ENCODE measurements around the gene STAT5B. TPM values are rescaled to one million over a fixed set of nuclear protein-coding genes. Genes with fewer than 3 reads are reported as not detected.

Gene STAT5B
- total and polyA plus RNA-seq, 11 donors, result 13.0 to 51.9 (median 31.4) TPM

- WGBS, 4 donors, result 85 to 95% (median 88%) methylated on average over 4 of the region's 4 CpGs
- TF ChIP-seq CTCF (IDR thresholded peaks at IDR 0.05), result no peak
- no peak for TF ChIP-seq POLR2A (IDR thresholded peaks at IDR 0.05)
- ATAC-seq, result no peak
- H3K36me3 ChIP-seq, result peaks cover 0 to 97% (median 69%) of the 10 kb centered on the region in 9 donors
- no peaks in the 10 kb centered on the region for H3K27me3 ChIP-seq
- peaks cover 4 to 54% (median 32%) of the 10 kb centered on the region in 12 donors for H3K4me1 ChIP-seq
- no peak overlapping the region for H3K4me3 ChIP-seq
- H3K27ac ChIP-seq, result peak overlapping the region in 1 of 12 donors; percentile 92
- DNase-seq, result no peak
- intact Hi-C loops (cut with DNase I), result loop anchor here in 2 of 10 donors (5.0 to 10.0 kb wide), 2 partner anchors 209 to 289 kb away; partner anchors contain the start of gene NKIRAS2 (in 1 of the 2)
- no peaks in the 10 kb centered on the region for H3K9me3 ChIP-seq
Observed at GRCh38 chr17:42313389-42313772, 37.2 kb upstream of the STAT5B start.

GRCh38 chr17:42312285-42313130 lies 36.3 kb upstream of the STAT5B start:
- Histone ChIP-seq H3K36me3 (peaks cover 0 to 97% (median 67%) of the 10 kb centered on the region in 9 donors), H3K27me3 (no peaks in the 10 kb centered on the region), H3K9me3 (no peaks in the 10 kb centered on the region), H3K4me3 (peak overlapping the region in 9 of 12 donors; percentile 1 to 44 (median 24)), H3K27ac (peak overlapping the region; percentile 55 to 92 (median 76)), H3K4me1 (peaks cover 4 to 47% (median 27%) of the 10 kb centered on the region in 12 donors)
- 21 to 65% (median 38%) methylated on average over 20 to 54 of the region's 54 CpGs for WGBS, 4 donors
- peak; percentile 75 to 85 (median 82) for ATAC-seq
- intact Hi-C loops (cut with DNase I), result loop anchor here in 2 of 10 donors (5.0 to 10.0 kb wide), 2 partner anchors 210 to 288 kb away; partner anchors contain the start of gene NKIRAS2 (in 1 of the 2)
- TF ChIP-seq POLR2A (IDR thresholded peaks at IDR 0.05), result no peak
- TF ChIP-seq CTCF (IDR thresholded peaks at IDR 0.05), result peak; percentile 38 to 77 (median 66)
- peak; percentile 87 to 92 (median 91) for DNase-seq

GRCh38 chr17:42312035-42312284 lies 35.8 kb upstream of the STAT5B start:
- no peaks in the 10 kb centered on the region for H3K27me3 ChIP-seq
- WGBS, 4 donors, result 24 to 36% (median 26%) methylated on average over 5 of the region's 5 CpGs
- peak overlapping the region in 5 of 12 donors; percentile 1 to 44 (median 35) for H3K4me3 ChIP-seq
- TF ChIP-seq POLR2A (IDR thresholded peaks at IDR 0.05), result no peak
- no peak for TF ChIP-seq CTCF (IDR thresholded peaks at IDR 0.05)
- DNase-seq (no peak), ATAC-seq (no peak)
- peaks cover 4 to 45% (median 24%) of the 10 kb centered on the region in 12 donors for H3K4me1 ChIP-seq
- peaks cover 0 to 97% (median 67%) of the 10 kb centered on the region in 9 donors for H3K36me3 ChIP-seq
- H3K9me3 ChIP-seq, result no peaks in the 10 kb centered on the region
- intact Hi-C loops (cut with DNase I), result loop anchor here in 2 of 10 donors (5.0 to 10.0 kb wide), 2 partner anchors 210 to 287 kb away; partner anchors contain the start of gene NKIRAS2 (in 1 of the 2)
- peak overlapping the region; percentile 55 to 92 (median 76) for H3K27ac ChIP-seq
